GM18502 (cell line): Measurements from ENCODE around the gene MYCBP2.
"Not testable (repeated sequence)": the region's sequence is repeated elsewhere in the genome, so short reads cannot be mapped to it uniquely, and the experiment has no call there.

ENCODE experiments used
- ATAC-seq: cut with Tn5 transposase; IDR thresholded peaks from one replicate; pipeline ENCODE4 v1.9.1; 2021; ENCODE audit warnings: mild to moderate bottlenecking; ENCODE audit not compliant: unreplicated experiment, poor library complexity

Gene MYCBP2

DNA sequence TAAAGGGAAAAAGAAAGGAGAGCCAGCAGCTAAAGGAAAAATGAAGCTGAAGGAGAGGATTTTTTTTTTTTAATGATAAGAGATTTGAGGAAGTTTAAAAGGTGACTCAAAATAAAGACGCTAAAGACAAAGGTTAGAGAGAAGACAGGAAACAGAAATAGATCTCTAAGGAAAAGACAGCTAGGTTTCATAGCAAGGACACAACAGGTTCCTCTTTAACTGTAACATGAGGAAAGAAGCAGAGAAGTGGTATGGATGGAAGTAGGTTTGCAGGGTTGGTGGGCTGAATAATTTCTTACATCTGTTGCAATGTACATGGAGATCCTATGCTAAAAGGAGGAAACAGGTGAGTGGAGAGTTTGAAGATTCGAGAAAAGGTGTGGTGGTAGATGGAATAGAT is 107.5 kb downstream of the MYCBP2 start:
- no peak for ATAC-seq

DNA sequence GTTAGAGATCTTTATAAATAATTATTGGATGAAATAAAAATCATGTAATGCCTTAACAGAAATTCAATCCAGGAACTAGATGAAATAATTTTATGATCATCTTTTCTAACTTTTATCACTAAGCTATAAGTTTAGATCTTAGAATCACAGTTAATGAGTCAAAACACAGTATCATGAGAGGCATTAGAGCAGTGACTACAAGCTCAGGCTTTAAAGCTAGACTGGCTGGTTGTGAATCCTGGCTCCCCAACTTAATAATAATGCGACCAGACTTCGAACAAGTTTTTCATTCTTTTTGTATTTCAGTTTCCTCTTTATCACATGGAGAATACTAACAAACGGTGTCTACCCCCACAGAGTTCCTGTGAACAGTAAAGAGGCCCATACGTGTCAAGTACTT is 108.6 kb downstream of the MYCBP2 start:
- no peak for ATAC-seq

DNA sequence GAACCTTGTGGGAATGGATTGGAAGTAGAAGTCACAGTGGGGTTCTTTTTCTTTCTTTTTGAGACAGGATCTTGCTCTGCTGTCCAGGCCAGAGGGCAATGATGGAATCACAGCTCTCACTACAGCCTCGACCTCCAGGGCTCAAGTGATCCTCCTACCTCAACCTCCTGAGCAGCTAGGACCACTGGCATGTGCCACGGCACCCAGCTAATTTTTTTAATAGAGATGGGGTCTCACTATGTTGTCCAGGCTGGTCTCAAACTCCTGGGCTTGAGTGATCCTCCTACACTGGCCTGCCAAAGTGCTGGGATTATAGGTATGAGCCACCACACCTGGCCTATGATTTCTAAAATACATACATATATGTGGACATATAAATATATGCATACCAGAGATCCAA is 111.4 kb downstream of the MYCBP2 start:
- no peak for ATAC-seq

DNA sequence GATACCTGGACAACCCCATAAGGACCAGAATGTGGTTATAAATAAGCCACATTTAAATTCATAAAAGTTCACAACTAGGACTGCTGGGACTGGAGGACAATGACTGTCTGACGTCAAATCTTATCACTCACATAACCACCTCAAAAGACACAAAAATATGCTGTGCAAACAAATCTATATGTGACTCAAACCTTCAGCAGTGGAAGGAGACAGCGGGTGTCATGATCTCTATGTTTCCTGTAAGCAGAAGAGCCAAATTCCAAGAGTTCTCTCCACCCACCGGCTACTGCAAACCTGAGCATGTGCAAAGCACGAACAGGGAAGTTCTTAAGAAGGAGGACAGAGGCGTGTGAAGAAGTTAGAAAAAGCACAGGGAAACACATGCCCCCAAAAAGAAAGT is 113.2 kb downstream of the MYCBP2 start:
- ATAC-seq: no peak

DNA sequence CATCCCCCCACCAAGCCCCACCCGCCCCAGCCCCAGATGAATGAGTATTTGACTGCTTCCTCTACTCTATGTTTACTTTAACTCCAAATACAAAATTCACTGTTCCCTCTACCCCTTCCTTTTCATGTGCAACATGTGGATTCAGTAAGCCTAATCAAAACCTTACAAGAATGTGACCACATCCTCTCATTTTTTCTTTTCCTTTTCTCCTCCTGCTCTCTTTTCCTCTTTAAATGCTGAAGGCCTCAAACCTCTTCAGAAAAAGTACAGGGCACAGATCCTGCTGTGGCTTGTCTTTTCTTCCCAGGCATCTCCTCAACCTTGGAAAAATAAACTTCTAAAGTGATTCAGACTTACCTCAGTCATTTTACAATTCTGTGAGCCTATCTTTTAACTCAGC is 119.0 kb downstream of the MYCBP2 start:
- no peak for ATAC-seq

DNA sequence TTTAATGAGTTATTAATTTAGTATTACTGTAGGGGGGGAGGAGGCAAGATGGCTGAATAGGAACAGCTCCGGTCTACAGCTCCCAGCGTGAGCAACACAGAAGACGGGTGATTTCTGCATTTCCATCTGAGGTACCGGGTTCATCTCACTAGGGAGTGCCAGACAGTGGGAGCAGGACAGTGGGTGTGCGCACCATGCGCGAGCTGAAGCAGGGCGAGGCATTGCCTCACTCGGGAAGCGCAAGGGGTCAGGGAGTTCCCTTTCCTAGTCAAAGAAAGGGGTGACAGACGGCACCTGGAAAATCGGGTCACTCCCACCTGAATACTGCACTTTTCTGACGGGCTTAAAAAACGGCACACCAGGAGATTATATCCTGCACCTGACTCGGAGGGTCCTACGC is 127.9 kb downstream of the MYCBP2 start:
- not testable (repeated sequence) for ATAC-seq

DNA sequence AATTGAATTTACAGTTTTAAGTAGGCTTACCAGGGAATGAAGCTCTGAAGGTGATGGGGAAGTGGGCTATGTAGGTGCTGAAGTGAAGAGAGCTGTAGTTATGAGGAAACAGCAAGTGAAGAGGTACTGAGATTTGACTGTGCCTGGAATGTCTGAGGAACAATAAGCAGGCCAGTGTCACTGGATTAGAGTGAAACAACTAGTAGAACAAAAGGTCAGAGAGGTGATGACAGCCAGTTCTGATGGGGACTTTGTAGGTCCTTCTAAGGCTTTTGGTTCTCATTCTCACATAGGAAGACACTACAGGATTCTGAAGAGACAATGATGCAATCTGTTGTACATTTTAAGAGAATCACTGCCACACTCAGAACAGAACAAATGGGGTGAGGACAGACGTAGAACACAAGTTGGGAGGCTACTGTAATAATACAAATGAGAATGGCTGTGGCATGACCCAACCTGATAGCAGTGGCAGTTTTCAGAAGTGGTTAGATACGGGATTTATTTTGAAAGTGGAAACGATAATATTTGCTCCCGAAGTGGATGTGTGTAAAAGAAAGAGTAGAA is 130.8 kb downstream of the MYCBP2 start:
- ATAC-seq: no peak

DNA sequence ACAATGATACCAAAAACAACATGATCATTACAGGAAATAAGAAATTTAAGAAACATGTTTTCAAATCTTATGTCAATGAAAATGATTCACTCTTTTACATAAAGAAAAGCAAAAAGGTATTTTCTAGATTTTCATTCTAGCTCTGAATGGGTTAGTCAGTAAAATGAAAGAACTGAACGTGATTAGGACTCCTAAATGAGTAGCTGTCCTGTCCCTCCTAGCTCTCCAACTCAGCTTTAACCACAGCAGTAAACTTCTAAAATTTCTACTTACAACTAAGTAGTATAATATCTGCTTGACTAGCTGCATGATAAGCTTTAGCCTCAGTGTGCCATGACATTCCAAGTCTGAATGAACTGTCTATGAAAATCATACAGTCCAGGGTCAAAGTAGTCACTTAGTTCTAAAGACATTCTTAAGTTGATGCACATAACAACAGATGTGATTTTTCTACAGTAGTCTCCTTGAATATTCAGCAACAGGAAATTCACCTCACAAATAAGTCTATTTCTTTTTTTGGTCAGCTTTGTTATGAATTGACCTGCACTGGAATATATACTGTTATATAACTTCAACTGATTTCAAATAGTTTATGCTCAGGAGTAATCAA is 136.4 kb downstream of the MYCBP2 start:
- no peak for ATAC-seq

DNA sequence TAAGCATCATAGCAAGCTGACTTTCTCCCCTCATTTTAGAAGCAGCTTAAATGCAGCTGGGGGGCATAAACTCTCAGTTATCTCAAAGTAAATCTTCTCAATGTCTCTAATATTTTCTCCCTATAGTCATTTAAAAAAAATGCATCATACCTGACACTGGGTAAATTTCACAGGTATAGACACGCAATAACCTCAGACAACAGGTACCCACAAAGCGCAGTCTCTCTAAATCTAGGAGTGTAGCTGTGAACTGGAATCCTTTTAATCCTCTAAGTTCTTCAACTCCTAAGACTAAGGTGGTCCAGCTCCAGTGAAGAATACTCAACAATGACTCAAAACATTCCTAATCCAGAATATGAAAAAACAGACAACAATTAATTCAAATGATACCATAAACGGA is 141.2 kb downstream of the MYCBP2 start:
- ATAC-seq: no peak

DNA sequence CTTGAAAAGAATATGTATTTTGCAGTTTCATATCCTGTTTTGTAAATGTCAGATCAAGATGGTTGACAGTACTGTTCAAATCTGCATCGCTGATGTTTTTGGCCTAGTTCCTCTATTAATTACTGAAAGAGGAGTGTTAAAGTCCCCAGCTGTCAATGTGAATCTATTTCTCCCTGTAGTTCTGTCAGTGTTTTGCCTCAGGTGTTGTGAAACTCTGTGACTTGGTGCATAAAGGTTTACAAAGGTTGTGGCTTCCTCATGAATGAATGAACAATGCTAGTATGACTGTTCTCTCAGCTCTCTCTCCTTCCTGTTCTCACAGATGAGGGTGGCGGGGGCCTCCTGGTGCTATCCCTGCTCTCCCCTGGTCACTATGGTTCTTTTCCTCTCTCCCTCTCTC is 142.4 kb downstream of the MYCBP2 start:
- peak; percentile 98 for ATAC-seq

DNA sequence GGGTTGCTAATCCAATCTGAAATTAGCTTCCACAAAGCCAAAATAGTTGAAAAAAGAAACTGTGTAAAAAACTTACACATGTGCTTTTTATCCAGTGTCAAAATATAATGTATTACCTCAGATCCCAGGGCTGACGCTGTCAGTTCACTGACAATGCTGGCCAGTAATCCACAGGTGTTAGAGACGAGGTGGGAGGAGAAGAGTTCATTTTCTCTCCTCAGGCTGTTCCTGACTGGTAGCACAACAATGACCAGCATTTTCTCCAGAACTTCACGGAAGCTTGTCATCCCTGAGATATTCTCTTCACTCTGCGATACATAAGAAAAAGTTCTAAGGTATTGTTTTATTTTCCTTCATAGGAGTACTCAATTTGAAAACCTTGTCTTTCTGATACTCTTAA is 146.9 kb downstream of the MYCBP2 start:
- ATAC-seq: no peak

DNA sequence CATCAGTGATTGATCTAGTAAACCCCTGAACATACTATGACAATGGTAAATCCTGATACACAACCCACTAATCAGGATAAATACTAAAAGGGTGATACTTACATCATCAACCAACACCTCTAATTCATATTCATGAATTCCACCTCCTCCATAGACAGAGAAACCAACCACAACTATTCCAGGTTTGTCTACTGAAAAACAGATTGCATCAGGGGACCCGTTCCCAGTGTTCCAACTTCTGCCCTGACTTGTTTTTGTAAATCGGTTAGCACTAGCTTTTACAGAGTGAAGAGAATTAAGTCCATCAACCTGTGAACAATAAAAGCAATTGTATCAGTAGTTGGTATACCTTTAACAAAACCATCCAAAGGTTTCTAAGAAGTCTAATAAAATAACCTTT is 149.2 kb downstream of the MYCBP2 start:
- ATAC-seq: no peak

DNA sequence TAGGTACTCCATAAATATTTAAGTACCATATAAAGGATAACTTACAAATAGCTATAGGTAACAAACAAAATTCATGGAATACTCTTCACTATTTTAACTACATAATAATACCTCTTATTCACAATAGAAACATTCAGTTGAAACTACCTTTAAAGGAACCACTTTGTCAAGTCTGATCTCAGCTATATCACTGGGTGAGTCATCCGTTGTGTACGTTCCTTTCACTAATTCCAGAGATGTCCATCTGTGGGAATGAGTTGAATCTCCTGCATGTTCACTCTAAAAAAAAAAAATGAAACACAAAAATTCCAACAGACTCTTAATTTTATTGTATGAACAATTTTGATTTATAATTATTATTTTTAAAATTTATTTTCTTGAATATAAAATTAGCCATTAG is 150.5 kb downstream of the MYCBP2 start:
- no peak for ATAC-seq

DNA sequence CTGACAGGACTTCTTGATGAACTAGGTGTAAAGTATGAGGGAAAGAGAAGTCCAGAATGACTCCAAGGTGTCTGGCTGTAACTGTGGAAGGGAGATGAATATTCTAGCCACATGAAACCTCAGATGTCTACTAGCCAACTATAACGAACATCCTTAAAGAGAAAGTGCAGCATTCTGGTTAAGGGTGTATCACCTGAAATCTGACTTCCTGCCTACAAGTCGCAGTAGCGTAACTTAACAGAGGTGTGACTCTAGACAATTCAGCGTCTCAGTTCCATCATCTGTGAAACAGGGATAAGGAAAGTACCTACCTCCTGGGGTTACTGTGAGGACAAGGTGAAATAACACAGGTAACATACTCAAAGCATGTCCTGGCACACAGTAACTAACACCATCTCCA is 154.2 kb downstream of the MYCBP2 start:
- ATAC-seq: no peak

DNA sequence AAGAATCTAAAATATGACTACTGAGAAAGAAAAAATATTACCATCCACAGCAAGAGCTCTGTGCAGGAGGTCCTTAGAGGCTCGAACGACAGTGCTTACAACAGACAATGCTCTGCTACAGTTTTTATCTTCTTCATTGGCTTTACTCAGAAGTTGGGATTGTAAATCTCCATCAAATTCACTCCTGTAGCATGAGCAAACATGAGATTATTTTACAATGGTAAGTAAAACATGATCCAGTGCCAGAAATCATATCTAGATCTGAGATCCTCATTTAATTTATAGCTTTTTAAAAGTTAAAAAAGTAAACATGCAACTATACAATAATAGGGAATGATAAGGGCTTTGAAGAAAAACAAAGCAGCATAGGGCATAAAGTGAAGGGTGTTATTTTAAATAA is 155.4 kb downstream of the MYCBP2 start:
- ATAC-seq: no peak

DNA sequence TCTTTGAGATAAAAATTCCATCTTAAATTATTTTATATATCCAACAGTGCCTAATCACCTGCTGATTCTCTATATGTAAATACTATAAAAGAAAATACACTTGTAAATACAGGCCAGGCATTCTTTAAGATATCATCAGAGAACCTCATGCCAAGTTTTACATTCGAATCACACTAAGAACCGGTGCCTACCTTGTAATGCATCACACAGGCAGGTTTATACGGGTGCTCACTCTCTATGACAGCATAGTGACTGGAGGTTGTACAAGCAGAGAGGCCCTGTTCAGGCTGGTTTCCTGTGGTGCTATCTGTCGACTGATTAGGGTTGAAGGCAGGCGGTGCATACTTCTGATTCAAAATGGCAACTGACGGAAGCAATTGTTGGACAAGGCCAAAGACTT is 158.7 kb downstream of the MYCBP2 start:
- ATAC-seq: no peak

DNA sequence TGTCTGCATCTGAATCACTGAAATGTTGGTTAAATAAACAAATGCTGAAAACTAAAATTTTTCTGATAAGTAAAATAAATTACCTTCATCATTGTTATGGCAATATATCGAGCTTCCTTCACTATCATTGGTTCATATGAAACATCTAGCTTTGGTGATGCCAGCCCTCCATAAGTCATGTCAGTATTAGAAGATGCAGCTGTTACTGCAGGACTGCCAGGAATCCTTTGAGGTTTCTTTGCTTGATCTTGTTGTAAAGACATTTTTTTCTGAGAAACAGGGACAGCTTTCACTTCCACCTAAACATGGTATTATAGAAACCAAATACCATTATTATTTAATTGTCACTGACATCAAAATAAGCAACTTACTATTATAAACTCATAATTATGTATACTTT is 176.2 kb downstream of the MYCBP2 start:
- ATAC-seq: no peak

DNA sequence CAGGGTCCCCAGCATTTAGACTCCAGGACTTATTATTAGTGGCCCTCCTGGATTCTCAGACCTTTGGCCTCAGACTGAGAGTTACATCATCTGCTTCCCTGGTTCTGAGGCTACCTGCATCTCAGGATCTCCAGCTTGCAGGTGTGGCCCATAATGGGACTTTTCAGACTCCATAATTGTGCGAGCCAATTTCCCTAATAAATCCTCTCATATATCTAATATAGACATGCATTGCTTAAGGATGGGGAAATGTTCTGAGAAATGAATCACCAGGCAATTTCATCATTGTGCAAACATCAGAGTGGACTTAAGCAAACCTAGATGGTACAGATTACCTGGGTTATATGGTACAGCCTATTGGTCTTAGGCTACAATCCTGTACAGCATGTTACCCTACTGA is 183.5 kb downstream of the MYCBP2 start:
- ATAC-seq: no peak

DNA sequence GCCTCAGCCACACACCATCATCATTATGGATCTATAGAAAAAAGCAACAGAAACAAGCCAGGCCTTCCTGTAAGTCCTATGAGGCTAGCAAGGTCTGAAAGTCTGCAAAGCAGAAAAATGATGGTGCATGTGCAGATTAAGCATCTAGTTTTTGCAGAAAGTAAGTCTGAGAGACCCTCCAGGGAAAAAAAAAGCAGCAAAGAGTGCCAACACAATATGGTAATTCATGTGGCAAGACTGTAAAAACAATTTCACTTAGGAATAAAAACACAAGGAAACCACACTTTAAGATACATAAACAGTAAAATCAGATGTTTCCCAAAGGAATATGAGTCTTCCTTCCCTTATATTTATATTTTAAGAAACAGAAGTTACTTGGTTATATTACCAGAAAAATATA is 187.6 kb downstream of the MYCBP2 start:
- no peak for ATAC-seq

DNA sequence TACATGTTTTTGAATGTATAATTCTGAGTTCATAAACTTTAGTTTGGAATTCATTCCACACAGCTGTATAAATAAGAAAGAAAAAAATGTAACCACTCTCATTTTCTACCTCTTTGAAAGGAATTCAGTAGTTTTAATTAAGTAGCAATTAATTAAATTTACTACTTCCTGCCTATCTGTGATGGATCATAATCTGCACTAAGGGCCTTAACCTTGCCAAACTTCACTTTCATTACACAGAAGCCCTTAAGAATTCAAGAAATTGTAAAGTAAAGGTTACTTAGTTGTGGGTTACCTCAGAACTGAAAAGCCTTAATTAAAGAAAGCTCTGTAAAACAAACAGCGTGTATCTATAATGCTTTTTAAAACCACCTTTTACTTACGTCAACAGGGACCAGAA is 188.1 kb downstream of the MYCBP2 start:
- ATAC-seq: no peak

DNA sequence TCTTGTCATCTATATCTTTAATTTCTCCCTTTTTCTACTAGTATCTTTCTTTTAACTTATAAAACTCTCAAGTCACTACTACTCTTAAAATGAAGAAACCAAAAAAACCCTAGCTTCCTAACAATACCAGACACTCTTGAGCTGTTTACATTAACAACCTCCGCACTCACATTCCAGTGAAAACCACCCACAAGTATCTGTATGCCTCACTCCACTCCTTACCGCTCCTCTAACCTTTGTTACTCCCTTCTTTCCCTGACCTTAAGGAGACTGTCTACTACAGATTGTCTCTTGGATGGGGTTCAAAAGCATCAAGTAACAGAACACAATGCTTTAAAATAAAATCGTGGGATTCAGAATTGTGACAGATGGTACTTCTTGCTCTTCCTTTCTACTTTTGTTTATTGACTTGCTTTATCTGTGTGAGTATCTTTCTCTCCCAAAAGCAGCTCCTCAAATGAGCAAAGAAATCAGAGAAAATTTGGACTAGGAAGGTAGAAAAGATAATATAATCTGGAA is 189.9 kb downstream of the MYCBP2 start:
- no peak for ATAC-seq

DNA sequence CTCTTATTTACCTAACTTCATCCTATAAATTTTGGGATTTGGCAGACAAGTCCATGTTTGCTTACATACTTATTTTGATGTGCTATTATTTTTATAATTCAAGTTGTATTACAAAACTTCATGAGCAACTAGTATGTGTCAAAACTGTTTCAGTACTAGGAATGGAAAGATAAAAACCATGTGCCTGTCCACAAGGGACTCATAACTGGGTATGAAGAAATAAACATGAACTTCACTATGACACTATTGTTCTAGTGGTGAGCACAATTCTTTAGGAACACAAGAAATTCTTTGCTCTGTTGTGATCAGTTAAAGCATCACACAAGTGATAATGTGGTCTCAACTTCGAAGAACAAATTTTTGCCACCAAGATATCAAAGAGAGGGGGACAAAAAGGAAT is 202.5 kb downstream of the MYCBP2 start:
- no peak for ATAC-seq
